ENCODE data around the gene UCP3.

- no peak for TF ChIP-seq CTCF (IDR thresholded peaks at IDR 0.05; ENCODE audit: low read depth, low read length, missing input control)
- TF ChIP-seq EGR1 (IDR thresholded peaks at IDR 0.05; ENCODE audit: low read depth in 2 of 2): no peak
- TF ChIP-seq MAX (IDR thresholded peaks at IDR 0.05): no peak
- TF ChIP-seq RAD21 (IDR thresholded peaks at IDR 0.05): no peak
- TF ChIP-seq HNF4A (conservative IDR thresholded peaks at IDR 0.05): no peak
Observed at GRCh38 chr11:73976451-73977151, 32.3 kb downstream of the UCP3 start.
